HepG2 (cell line): ENCODE measurements around the gene HTR7. TPM values are rescaled to one million over a fixed set of nuclear protein-coding genes. Genes with fewer than 3 reads are reported as not detected.
A peak's percentile ranks its signal among the peaks of the same experiment; 100 is the strongest.

ENCODE experiments used
- AHDC1 ChIP-seq: sonication (generic); formaldehyde crosslinking; IDR thresholded peaks from 2 replicates; pipeline ENCODE4 v1.5.1; 2020; ENCODE audit warnings: mild to moderate bottlenecking, missing genetic modification reagents, borderline replicate concordance
- ARHGAP35 ChIP-seq: sonication (generic); formaldehyde crosslinking; IDR thresholded peaks from 2 replicates; pipeline ENCODE4 v1.9.0; 2022; ENCODE audit warnings: mild to moderate bottlenecking, inconsistent platforms, moderate library complexity, missing genetic modification reagents, borderline replicate concordance
- CBX2 ChIP-seq, 2 experiments: fragments of 200-600 bp in 1 of 2; sonication (generic); formaldehyde crosslinking in 1 of 2; IDR thresholded peaks; 2 replicates each; pipeline versions ENCODE4 v1.7.0 to v1.8.1; 2018 to 2022; ENCODE audit warnings: low read depth in 2 of 2, low read length in 1 of 2, mild to moderate bottlenecking in 1 of 2, missing genetic modification reagents in 1 of 2
- DRAP1 ChIP-seq: IDR thresholded peaks from 2 replicates; pipeline ENCODE4 v1.6.1; 2016; ENCODE audit warnings: missing genetic modification reagents, missing compliant biosample characterization
- HIVEP1 ChIP-seq: sonication (generic); formaldehyde crosslinking; IDR thresholded peaks from 2 replicates; pipeline ENCODE4 v1.4.0; 2020; ENCODE audit warnings: mild to moderate bottlenecking, missing genetic modification reagents
- HOXA3 ChIP-seq: sonication (generic); formaldehyde crosslinking; IDR thresholded peaks from 2 replicates; pipeline ENCODE4 v1.5.0; 2020; ENCODE audit warnings: missing genetic modification reagents
- ISL2 ChIP-seq: sonication (generic); formaldehyde crosslinking; IDR thresholded peaks from 2 replicates; pipeline ENCODE4 v1.5.0; 2020; ENCODE audit warnings: missing genetic modification reagents
- MBD4 ChIP-seq: IDR thresholded peaks from 2 replicates; pipeline ENCODE4 v1.6.1; 2012; ENCODE audit warnings: low read length, inconsistent platforms, borderline replicate concordance
- MEIS2 ChIP-seq: sonication (generic); formaldehyde crosslinking; IDR thresholded peaks from 2 replicates; pipeline ENCODE4 v1.9.0; 2021; ENCODE audit warnings: mild to moderate bottlenecking, missing genetic modification reagents
- PAX8 ChIP-seq: sonication (generic); formaldehyde crosslinking; IDR thresholded peaks from 2 replicates; pipeline ENCODE4 v1.8.0; 2022; ENCODE audit warnings: mild to moderate bottlenecking, missing genetic modification reagents, borderline replicate concordance
- SMC3 ChIP-seq: IDR thresholded peaks from 2 replicates; pipeline ENCODE4 v1.6.1; 2011; ENCODE audit warnings: low read length, improper control_type of control experiment
- TGIF2 ChIP-seq: IDR thresholded peaks from 2 replicates; pipeline ENCODE4 v1.6.1; 2016; ENCODE audit warnings: control low read depth, missing compliant biosample characterization
- ZEB1 ChIP-seq: IDR thresholded peaks from 2 replicates; pipeline ENCODE4 v1.6.1; 2012; ENCODE audit warnings: mild to moderate bottlenecking, low read depth, inconsistent platforms; ENCODE audit not compliant: insufficient replicate concordance
- ZNF253 ChIP-seq: sonication (generic); formaldehyde crosslinking; IDR thresholded peaks from 2 replicates; pipeline ENCODE4 v1.8.0; 2022; ENCODE audit warnings: mild to moderate bottlenecking, missing genetic modification reagents, borderline replicate concordance
- ZNF678 ChIP-seq: sonication (generic); formaldehyde crosslinking; IDR thresholded peaks from 2 replicates; pipeline ENCODE4 v1.4.0; 2020; ENCODE audit warnings: mild to moderate bottlenecking, missing genetic modification reagents
- ZNF816 ChIP-seq: sonication (generic); formaldehyde crosslinking; IDR thresholded peaks from 2 replicates; pipeline ENCODE4 v1.8.0; 2022; ENCODE audit warnings: missing genetic modification reagents, mild to moderate bottlenecking, borderline replicate concordance
- polyA plus RNA-seq, 8 experiments: library from polyadenylated mRNA; depleted of rRNA in 3 of 8; stranded (reverse) in 7 of 8; unstranded in 1 of 8; fragments of >200 nt; fragmentation: Illumina TruSeq in 4 of 8; extraction: Trizol in 4 of 8; gene quantifications; 2 replicates each; pipeline versions ENCODE4 v1.2.1 to v1.2.3, GENCODE V29; 2011 to 2016; ENCODE audit warnings: low read depth in 4 of 8, missing spikeins in 1 of 8, mixed read lengths in 1 of 8; ENCODE audit not compliant: insufficient read depth in 1 of 8
- total RNA-seq, 5 experiments: library from RNA; depleted of rRNA; stranded (reverse); fragments of >200 nt; fragmentation: Illumina TruSeq; extraction: Trizol; gene quantifications; 2 replicates each; pipeline ENCODE4 v1.2.3, GENCODE V29; 2016; ENCODE audit warnings: low read depth in 1 of 5
- TF ChIP-seq, protein P1 (sequence below): sonication (generic); formaldehyde crosslinking; IDR thresholded peaks from 2 replicates; pipeline ENCODE4 v1.5.0; 2020; ENCODE audit warnings: missing genetic modification reagents
- TF ChIP-seq, protein P2 (sequence below): sonication (generic); formaldehyde crosslinking; IDR thresholded peaks from 2 replicates; pipeline ENCODE4 v1.4.0; 2020; ENCODE audit warnings: mild to moderate bottlenecking, missing genetic modification reagents
- TF ChIP-seq, protein P3 (sequence below): sonication (generic); formaldehyde crosslinking; IDR thresholded peaks from 2 replicates; pipeline ENCODE4 v1.4.0; 2020; ENCODE audit warnings: missing genetic modification reagents

The HTR7 gene
- total and polyA plus RNA-seq, 2 of the 13 experiments (the other 11 are each of a cell fraction or from before 2014, with no cell fraction given), result 0.04 TPM; not detected in 1

DNA sequence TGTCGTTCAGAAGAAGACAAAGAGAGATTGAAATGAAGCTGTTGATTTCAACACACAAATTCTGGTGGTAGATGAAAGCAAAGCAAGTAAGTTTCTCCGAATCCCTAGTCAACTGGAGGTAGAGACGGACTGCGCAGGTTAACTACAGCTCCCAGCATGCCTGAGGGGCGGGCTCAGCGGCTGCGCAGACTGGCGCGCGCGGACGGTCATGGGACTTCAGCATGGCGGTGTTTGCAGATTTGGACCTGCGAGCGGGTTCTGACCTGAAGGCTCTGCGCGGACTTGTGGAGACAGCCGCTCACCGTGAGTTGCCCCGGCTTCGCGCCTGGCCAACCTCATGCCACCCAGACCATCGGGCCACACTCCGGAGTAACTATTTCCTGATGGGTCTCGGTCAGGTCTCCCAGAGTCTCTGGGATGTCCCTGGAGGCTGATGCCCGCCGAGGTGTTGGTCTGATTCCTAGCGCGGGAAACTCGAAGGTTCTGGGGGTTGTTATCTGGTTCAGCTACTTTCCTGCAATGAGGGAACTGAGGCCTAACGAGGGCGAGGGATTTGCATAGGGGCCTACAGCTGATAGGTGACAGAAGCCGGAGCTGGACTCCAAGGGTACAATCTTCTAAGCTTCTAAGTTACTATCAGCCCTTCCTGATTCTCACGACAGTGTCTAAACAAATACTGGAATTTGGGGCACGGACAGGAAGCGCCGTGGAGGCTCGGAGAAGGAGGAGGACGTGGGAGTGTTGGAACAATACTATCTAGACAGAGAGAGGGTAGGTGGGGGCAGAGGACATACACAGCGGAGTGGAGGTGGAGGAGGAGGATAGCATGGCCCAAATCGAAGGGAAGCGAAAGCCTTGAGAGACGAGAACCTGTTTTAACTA lies 14.2 kb upstream of the HTR7 start, which contains the start of gene RPP30 (continued):
- TF ChIP-seq AHDC1 (CRISPR knock-in tag) (no peak), DRAP1 (CRISPR knock-in tag) (peak; percentile 41; the same call in 1 of the 2 replicates), ZEB1 (no peak), CBX2 (IDR thresholded peaks at IDR 0.05; ENCODE audit: low read depth, low read length) (no peak), CBX2 (CRISPR knock-in tag; IDR thresholded peaks at IDR 0.05; ENCODE audit: low read depth) (no peak), ZNF678 (CRISPR knock-in tag) (no peak), ARHGAP35 (CRISPR knock-in tag) (no peak), ZNF816 (CRISPR knock-in tag) (peak; percentile 78; the same call in 1 of the 2 replicates), MBD4 (no peak), ISL2 (CRISPR knock-in tag) (no peak), HOXA3 (CRISPR knock-in tag) (peak; percentile 68), TGIF2 (CRISPR knock-in tag) (no peak), SMC3 (no peak), HIVEP1 (no peak), MEIS2 (CRISPR knock-in tag) (no peak), PAX8 (no peak), ZNF253 (CRISPR knock-in tag) (0 out of 2 replicates have a peak, but pooled peaks have one; percentile 28)
- TF ChIP-seq, protein P1, sequence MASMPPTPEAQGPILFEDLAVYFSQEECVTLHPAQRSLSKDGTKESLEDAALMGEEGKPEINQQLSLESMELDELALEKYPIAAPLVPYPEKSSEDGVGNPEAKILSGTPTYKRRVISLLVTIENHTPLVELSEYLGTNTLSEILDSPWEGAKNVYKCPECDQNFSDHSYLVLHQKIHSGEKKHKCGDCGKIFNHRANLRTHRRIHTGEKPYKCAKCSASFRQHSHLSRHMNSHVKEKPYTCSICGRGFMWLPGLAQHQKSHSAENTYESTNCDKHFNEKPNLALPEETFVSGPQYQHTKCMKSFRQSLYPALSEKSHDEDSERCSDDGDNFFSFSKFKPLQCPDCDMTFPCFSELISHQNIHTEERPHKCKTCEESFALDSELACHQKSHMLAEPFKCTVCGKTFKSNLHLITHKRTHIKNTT (CRISPR knock-in tag), result no peak
- TF ChIP-seq, protein P2, sequence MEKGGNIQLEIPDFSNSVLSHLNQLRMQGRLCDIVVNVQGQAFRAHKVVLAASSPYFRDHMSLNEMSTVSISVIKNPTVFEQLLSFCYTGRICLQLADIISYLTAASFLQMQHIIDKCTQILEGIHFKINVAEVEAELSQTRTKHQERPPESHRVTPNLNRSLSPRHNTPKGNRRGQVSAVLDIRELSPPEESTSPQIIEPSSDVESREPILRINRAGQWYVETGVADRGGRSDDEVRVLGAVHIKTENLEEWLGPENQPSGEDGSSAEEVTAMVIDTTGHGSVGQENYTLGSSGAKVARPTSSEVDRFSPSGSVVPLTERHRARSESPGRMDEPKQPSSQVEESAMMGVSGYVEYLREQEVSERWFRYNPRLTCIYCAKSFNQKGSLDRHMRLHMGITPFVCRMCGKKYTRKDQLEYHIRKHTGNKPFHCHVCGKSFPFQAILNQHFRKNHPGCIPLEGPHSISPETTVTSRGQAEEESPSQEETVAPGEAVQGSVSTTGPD (CRISPR knock-in tag), result no peak
- TF ChIP-seq, protein P3, sequence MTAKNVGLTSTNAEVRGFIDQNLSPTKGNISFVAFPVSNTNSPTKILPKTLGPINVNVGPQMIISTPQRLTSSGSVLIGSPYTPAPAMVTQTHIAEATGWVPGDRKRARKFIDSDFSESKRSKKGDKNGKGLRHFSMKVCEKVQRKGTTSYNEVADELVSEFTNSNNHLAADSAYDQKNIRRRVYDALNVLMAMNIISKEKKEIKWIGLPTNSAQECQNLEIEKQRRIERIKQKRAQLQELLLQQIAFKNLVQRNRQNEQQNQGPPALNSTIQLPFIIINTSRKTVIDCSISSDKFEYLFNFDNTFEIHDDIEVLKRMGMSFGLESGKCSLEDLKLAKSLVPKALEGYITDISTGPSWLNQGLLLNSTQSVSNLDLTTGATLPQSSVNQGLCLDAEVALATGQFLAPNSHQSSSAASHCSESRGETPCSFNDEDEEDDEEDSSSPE, result peak; percentile 86
